HG02943 (cell line): ENCODE measurements around the gene A4GNT.
"Not testable (repeated sequence)": the region's sequence is repeated elsewhere in the genome, so short reads cannot be mapped to it uniquely, and the experiment has no call there.

Experiments used
- ATAC-seq: cut with Tn5 transposase; IDR thresholded peaks from one replicate; pipeline ENCODE4 v1.9.1; 2021; ENCODE audit warnings: mild to moderate bottlenecking, low read depth, moderate library complexity; ENCODE audit not compliant: unreplicated experiment

The A4GNT gene

DNA sequence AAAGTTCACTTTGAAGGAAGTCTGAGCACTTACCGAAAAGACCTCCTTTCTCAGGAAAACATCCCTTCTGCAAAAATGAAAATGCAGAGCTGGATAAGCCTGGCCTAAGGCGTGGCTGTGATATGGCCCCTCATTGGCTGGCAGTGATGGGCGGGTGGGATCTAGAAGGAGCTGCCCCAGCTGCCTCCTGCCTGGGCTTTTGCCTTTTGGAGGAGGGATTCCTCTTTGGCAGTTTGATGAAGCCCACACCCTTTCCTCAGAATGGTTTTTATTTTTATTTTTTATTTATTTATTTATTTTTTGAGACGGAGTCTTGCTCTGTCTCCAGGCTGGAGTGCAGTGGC lies 12.8 kb downstream of the A4GNT start:
- ATAC-seq: no peak

- ATAC-seq: peak; percentile 42
Measured at GRCh38 chr3:138118612-138119422, 13.4 kb downstream of the A4GNT start.

DNA sequence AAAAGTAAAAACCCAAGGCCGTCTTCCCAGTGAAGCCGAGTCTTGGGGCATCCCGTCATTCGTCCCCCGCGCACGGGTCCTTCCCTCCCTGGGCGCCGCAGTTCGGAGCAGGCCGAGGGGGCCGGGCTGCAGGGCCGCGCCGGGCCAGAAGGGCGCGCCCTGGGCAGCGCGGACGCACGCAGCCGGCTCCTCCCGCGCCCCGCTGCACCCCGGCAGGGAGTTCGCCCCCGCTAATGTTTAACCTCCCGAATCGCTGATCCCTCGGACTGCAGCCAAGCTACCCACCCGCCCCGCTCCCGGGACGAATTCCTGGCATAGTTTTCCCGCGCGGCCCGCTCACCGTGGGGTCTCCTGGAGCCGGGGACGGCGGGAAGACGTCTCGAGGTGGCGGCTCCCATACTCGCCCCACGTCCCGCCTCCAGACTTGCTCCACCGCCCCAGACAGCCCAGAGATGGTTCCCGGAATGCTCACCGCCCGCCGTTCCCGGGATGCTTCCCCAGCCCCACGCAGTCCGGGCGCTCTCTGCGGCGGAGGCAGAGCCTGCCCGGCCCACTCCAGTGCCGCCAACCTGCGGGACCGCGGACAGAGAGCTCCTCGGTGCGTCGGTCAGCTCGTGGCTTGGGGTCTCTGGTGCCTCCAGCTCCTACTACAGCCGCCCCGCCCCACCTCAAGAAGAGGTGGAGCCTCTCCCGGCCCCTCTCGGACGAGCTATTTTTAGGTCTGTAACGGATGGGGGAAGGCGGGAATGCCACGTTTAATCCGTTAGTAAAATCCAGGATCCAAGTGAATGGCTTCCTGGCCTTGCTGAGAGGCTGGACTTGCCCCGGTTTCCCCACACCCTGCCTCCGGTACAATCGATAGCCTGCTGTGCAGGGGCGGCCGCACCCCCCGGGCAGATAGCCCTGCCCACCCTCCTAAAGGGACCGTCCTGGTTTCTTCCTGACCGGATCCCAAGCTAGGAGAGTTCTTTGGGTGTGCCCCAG lies 16.9 kb downstream of the A4GNT start, which contains the start of gene DZIP1L:
DZIP1L (minus strand) TSS at position 621 of the 984 bp plus-strand sequence. CDS start 11,637 bp downstream, outside the sequence.
- ATAC-seq: peak; percentile 78

DNA sequence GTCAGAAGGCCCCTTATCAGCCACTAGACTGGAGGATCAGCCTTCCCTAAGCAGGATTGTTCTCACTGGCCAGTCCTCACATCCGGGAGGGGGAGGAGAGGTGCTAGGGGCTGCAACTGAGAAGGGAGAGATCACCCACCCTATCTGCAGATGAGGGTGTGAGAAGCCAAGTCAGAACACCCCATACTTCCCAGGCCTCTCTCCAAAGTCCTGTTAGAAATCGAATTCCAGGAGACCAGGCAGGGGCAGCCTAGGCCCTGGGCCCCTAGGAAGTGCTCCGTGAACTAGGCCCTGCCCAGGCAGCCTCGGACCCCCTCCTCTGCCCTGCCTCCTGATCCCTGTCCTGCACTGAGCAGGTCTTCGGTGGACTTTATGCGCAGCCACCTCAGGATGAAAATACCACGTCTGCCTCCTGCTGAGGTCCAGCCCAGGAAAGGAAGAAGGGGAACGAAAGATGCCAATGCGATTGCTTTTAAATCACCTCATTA lies 17.7 kb downstream of the A4GNT start:
- no peak for ATAC-seq

- ATAC-seq: no peak
Measured at GRCh38 chr3:138113326-138113725, 18.9 kb downstream of the A4GNT start.

DNA sequence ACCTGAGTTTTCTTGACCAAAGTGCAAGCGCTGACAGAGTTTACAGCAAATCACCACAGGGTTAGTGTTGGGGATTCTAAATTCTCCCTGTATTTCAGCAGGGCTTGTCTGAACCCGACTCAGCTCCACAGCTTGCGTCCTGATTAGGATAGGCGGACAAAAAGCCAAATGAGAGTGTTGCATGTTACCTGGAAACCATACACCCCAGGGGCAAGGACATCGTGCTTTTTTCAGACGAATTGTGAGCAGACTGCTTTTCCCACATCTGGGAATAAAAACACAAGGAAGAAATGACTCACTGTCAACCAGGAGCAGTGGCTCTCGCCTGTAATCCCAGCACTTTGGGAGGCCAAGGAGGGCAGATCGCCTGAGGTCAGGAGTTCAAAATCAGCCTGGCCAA lies 19.8 kb downstream of the A4GNT start:
- ATAC-seq: no peak

DNA sequence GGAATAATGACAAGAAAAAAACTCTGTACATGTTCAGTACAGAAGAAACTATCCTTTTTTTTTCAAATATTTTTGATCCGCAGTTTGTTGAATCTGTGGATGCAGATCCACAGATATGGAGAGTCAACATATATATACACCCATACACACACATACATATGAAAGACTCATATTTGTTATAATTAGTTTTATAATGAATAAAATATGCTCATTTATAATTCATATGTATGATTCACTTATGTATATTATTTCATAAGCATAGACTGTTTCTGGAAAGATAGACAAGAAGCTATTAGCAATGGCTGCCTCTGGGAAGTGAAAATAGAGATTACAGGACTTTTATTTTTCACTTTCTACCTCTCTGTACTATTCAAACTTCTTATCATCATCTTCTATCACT lies 26.6 kb downstream of the A4GNT start:
- ATAC-seq: no peak

DNA sequence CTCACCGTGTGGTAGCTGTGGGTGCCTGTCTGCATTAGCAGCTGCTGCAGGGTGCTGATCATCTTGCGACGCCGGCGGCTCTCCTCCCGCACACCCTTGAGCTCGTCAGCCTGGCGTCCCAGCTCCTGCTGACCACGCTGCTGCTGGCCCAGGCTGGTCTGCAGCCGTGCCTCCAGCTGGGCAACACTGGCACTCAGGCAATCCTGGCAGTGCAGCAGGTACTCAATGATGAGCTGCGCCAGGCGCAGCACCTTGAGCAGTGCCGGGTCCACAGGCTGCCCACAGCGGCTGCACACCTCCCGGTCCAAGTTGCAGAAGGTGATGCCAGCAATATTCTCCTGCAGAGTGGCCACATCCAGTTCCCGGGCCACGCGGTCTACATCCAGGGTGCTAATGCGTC lies 28.7 kb downstream of the A4GNT start:
- no peak for ATAC-seq

DNA sequence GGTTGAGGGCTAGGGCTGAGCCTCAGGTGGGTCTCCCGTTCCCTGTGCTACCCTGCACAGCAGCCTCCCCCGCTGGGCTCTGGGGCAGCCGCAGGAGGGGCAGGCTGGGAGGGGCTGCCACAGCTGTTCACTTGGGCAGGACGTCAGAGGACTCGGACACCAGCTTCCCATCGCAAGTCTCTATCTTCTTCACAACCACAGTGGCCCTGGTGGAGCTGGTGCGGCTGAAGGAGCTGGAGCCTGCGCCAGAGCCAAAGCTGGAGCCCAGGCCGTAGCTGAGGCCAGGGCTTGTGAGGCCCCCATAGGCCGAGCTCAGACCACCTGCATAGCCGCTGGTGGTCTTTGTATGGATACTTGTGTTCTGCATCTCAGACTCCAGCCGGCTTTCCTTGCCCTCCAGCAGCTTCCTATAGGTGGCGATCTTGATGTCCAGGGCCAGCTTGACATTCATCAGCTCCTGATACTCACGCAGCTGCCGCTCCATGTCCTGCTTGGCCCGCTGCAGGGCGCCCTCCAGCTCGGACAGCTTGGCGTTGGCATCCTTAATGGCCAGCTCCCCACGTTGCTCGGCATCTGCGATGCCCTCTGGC lies 30.7 kb downstream of the A4GNT start:
- ATAC-seq: not testable (repeated sequence)

DNA sequence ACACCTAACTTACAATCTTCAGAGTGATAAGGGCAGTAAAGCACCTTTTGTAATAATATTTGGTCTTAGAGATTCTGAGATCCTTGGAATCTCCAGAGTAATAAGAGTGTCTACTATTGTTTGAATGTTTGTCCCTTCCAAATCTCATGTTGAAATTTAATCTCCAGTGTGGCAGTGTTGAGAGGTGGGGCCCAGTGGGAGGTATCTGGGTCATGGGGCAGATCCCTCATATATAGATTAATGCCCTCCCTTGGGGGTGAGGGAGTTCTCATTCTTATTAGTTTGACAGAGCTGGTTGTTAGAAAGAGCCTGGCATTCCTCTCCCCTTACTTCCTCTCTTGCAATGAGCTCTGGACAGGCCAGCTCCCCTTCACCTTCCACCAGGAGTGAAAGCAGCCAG lies 32.8 kb downstream of the A4GNT start:
- no peak for ATAC-seq

- no peak for ATAC-seq
Measured at GRCh38 chr3:138097192-138098172, 34.7 kb downstream of the A4GNT start.

- ATAC-seq: no peak
Measured at GRCh38 chr3:138093721-138094120, 38.5 kb downstream of the A4GNT start.

DNA sequence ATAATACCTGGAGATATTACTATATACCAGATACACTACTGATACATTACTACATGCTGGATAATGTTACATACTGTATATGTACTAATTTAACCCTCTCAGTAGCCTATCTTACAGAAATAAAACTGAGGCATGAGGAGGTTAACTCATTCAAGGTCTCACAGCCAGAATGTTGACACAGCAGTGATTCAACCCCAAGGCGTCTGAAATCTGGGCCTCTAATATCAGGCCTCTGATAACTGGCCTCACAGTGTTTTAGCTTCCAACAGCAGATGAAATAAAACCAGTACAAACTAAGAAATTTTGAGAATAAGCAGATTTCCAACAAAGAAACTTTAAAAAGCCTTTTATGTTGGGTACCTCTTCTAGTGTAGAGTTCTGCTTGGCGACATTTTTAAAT lies 40.2 kb downstream of the A4GNT start:
- no peak for ATAC-seq

DNA sequence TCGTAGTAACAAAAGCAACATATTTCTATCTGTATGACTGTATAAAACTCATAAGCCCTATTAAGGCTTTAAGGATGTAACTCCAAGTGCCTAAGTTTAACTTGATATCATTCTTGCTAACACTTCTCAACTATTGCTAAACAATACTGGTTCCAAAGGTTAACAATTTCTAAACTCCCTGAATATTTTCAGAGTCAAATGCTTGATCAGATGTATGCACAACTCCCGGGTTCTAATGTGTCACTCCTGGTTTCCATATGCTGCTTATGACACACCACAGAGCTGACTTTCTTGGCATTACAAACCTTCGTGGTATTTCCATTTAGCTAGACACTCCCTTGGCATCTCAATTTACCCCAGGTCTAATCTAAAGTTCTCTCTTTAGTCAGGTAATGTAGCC lies 43.1 kb downstream of the A4GNT start:
- ATAC-seq: no peak

- ATAC-seq: not testable (repeated sequence)
Measured at GRCh38 chr3:138085745-138086144, 46.4 kb downstream of the A4GNT start.

DNA sequence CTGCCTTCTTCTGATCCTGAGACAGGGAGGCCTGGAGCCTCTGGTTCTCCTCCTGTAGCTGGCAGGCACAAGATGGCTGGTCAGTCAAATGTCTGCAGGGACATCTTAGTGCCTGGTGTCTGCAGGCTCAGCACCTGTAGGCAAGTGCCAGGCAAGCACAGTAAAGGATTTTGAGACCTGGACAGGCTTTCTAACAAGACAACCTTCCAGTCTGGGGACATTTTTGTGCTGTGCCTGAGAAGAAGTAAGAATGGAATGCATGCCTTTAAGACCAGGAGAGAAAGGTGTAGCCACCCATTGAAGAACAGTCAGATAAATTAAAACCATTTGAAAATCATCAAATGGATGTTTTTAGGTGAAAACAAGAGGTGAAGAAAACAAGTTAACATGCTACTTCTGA lies 48.0 kb downstream of the A4GNT start:
- ATAC-seq: no peak

GRCh38 chr3:138082992-138083386 lies 49.2 kb downstream of the A4GNT start:
- no peak for ATAC-seq

- no peak for ATAC-seq
Measured at GRCh38 chr3:138082085-138082991, 49.9 kb downstream of the A4GNT start.
